ENCODE data around the gene C1orf21.
"Not testable (repeated sequence)": the region's sequence is repeated elsewhere in the genome, so short reads cannot be mapped to it uniquely, and the experiment has no call there.

C1orf21 gene

GRCh38 chr1:184386312-184387068 lies at the start of gene C1orf21:
TSS of gene C1orf21 (plus strand) at chr1:184387029. CDS start at chr1:184477510, 90,481 bp downstream.
- DNase-seq = peak; percentile 67

- not testable (repeated sequence) for DNase-seq
Measured at GRCh38 chr1:184337865-184338264, 49.0 kb upstream of the C1orf21 start.

- DNase-seq = no peak
Measured at GRCh38 chr1:184340984-184341383, 45.8 kb upstream of the C1orf21 start.

- DNase-seq = no peak
Measured at GRCh38 chr1:184350573-184350972, 36.3 kb upstream of the C1orf21 start.

- no peak for DNase-seq
Measured at GRCh38 chr1:184351416-184351975, 35.3 kb upstream of the C1orf21 start.

GRCh38 chr1:184352776-184353175 lies 34.1 kb upstream of the C1orf21 start:
- DNase-seq = no peak

GRCh38 chr1:184354719-184355118 lies 32.1 kb upstream of the C1orf21 start:
- no peak for DNase-seq

GRCh38 chr1:184356891-184357290 lies 29.9 kb upstream of the C1orf21 start:
- DNase-seq = no peak

- DNase-seq = no peak
Measured at GRCh38 chr1:184358256-184358655, 28.6 kb upstream of the C1orf21 start.

- no peak for DNase-seq
Measured at GRCh38 chr1:184359909-184360308, 26.9 kb upstream of the C1orf21 start.

GRCh38 chr1:184362876-184363275 lies 24.0 kb upstream of the C1orf21 start:
- no peak for DNase-seq

GRCh38 chr1:184365699-184366098 lies 21.1 kb upstream of the C1orf21 start:
- DNase-seq = no peak

GRCh38 chr1:184366997-184367396 lies 19.8 kb upstream of the C1orf21 start:
- no peak for DNase-seq

- DNase-seq = no peak
Measured at GRCh38 chr1:184367427-184368038, 19.3 kb upstream of the C1orf21 start.

GRCh38 chr1:184368354-184368753 lies 18.5 kb upstream of the C1orf21 start:
- no peak for DNase-seq

- no peak for DNase-seq
Measured at GRCh38 chr1:184370850-184371249, 16.0 kb upstream of the C1orf21 start.

GRCh38 chr1:184373155-184373554 lies 13.7 kb upstream of the C1orf21 start:
- no peak for DNase-seq

- DNase-seq = no peak
Measured at GRCh38 chr1:184376369-184376768, 10.5 kb upstream of the C1orf21 start.

- DNase-seq = no peak
Measured at GRCh38 chr1:184379111-184379752, 7.6 kb upstream of the C1orf21 start.

GRCh38 chr1:184380468-184380867 lies 6.4 kb upstream of the C1orf21 start:
- no peak for DNase-seq

GRCh38 chr1:184383772-184384323 lies 3.0 kb upstream of the C1orf21 start:
- DNase-seq = no peak

- no peak for DNase-seq
Measured at GRCh38 chr1:184385865-184386311, 941 bp upstream of the C1orf21 start.

GRCh38 chr1:184387069-184387475 lies 243 bp downstream of the C1orf21 start:
- no peak for DNase-seq
